Spleen (tissue), 7 donors: ENCODE measurements around the gene DNMT1.

Experiments used
- POLR2A ChIP-seq, 3 donors: fragments of 450-650 bp; IDR thresholded peaks; one replicate each; pipeline ENCODE4 v1.5.1; 2017; ENCODE audit warnings: antibody characterized with exemption in 3 of 3, mild to moderate bottlenecking in 1 of 3
- POLR2AphosphoS5 ChIP-seq, 3 donors: sonication (generic); formaldehyde crosslinking; IDR thresholded peaks; one replicate each; pipeline ENCODE4 v1.5.1; 2017; ENCODE audit warnings: antibody characterized with exemption in 3 of 3
- TF ChIP-seq, protein P1 (sequence below), 11 experiments: fragments of 200-600 bp in 7 of 11; fragments of 450-650 bp in 4 of 11; sonication (generic) in 4 of 11; IDR thresholded peaks in 8 of 11; conservative IDR thresholded peaks in 3 of 11; 1 replicate in 7 of 11; 2 replicates in 4 of 11; pipeline versions ENCODE4 v1.4.0 to v1.8.0; 2016 to 2021; ENCODE audit warnings: antibody characterized with exemption in 11 of 11, inconsistent platforms in 4 of 11, mild to moderate bottlenecking in 1 of 11
- donor health status: DM: no; HTN: no; CAD: no; lungs with moderate emphysema.
- donor health status: DM: no; HTN: no; CAD: no.
- donor health status: DM: no; HTN: no; CAD: no.

DNA sequence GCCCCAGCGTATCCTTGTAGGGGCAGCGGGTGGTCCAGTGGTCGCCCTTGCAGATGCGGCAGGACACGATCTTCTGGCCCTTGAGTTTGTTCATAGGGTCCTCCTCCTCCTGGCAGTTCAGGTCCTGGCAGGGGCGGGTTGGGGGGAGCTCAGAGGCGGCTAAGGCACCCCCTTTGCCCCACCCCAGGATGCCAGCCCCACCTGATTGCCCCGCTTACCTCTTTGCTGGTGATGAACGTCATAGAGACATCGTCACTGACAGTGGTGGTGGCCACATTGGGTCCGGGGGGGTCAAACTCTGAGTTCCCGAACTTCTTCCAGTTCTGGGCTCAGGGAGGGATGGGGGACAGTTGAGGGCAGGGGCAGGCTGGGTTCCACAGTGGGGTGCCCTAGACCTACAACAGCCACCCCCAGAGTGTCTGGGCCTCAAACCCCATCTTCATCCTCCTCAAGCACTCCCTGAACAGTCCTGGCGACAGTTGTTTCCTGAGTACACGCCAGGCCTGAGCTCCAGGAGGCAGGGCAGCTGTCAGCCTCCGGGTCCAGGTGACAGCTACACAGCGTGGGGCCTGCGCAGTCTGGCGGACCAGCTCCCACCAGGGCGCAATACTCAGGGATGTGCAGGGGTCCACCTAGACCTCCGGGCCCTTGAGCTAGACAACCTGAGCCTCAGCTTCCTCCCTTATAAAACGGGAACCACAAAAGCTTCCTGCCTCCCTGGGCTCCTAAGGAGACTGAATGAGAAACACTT is 77.7 kb downstream of the DNMT1 start:
- TF ChIP-seq, protein P1, sequence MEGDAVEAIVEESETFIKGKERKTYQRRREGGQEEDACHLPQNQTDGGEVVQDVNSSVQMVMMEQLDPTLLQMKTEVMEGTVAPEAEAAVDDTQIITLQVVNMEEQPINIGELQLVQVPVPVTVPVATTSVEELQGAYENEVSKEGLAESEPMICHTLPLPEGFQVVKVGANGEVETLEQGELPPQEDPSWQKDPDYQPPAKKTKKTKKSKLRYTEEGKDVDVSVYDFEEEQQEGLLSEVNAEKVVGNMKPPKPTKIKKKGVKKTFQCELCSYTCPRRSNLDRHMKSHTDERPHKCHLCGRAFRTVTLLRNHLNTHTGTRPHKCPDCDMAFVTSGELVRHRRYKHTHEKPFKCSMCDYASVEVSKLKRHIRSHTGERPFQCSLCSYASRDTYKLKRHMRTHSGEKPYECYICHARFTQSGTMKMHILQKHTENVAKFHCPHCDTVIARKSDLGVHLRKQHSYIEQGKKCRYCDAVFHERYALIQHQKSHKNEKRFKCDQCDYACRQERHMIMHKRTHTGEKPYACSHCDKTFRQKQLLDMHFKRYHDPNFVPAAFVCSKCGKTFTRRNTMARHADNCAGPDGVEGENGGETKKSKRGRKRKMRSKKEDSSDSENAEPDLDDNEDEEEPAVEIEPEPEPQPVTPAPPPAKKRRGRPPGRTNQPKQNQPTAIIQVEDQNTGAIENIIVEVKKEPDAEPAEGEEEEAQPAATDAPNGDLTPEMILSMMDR (IDR thresholded peaks at IDR 0.05 in 8 of 11, conservative IDR thresholded peaks at IDR 0.05 in 3 of 11) = no peak
- TF ChIP-seq POLR2A (IDR thresholded peaks at IDR 0.05) (no peak), POLR2AphosphoS5 (IDR thresholded peaks at IDR 0.05) (no peak)
